Measurements from ENCODE around the gene ACTR2. TPM values are rescaled to one million over a fixed set of nuclear protein-coding genes. Genes with fewer than 3 reads are reported as not detected.

The ACTR2 gene
- total and polyA plus RNA-seq, 2 of the 13 experiments (the other 11 are each of a cell fraction or from before 2014, with no cell fraction given) = 51.2 to 100 TPM

- TF ChIP-seq AKNA (CRISPR knock-in tag; IDR thresholded peaks at IDR 0.05; ENCODE audit: borderline replicate concordance) = no peak
- TF ChIP-seq HMGXB4 (CRISPR knock-in tag; IDR thresholded peaks at IDR 0.05; ENCODE audit: borderline replicate concordance in 1 of 2, low read depth in 1 of 2) = peak; percentile 32 to 64; a peak in 2 of 4 replicates
- TF ChIP-seq THAP7 (CRISPR knock-in tag; IDR thresholded peaks at IDR 0.05) = peak; percentile 85; the same call in 1 of the 2 replicates
- TF ChIP-seq GABPB1 (CRISPR knock-in tag; IDR thresholded peaks at IDR 0.05) = peak; percentile 39; the same call in 1 of the 2 replicates
- TF ChIP-seq ZNF629 (CRISPR knock-in tag; conservative IDR thresholded peaks at IDR 0.05) = peak; percentile 65
- no peak for TF ChIP-seq SRSF1 (optimal IDR thresholded peaks at IDR 0.05; ENCODE audit: low read depth, low read length)
- peak; percentile 62; the same call in 1 of the 2 replicates for TF ChIP-seq ZFP1 (CRISPR knock-in tag; IDR thresholded peaks at IDR 0.05)
- TF ChIP-seq PLSCR1 (CRISPR knock-in tag; IDR thresholded peaks at IDR 0.05; ENCODE audit: borderline replicate concordance) = no peak
- TF ChIP-seq NFYB (CRISPR knock-in tag; IDR thresholded peaks at IDR 0.05) = 0 out of 2 replicates have a peak, but pooled peaks have one; percentile 7
- peak; percentile 58; the same call in 1 of the 2 replicates for TF ChIP-seq ZNF335 (CRISPR knock-in tag; IDR thresholded peaks at IDR 0.05)
- peak; percentile 32 for TF ChIP-seq SKI (IDR thresholded peaks at IDR 0.05; ENCODE audit: partially characterized antibody)
- peak; percentile 58; the same call in 1 of the 2 replicates for TF ChIP-seq ELF1 (CRISPR knock-in tag; IDR thresholded peaks at IDR 0.05)
- TF ChIP-seq SIX1 (CRISPR knock-in tag; IDR thresholded peaks at IDR 0.05; ENCODE audit: borderline replicate concordance) = peak; percentile 53; the same call in 1 of the 2 replicates
- no peak for TF ChIP-seq CEBPB (IDR thresholded peaks at IDR 0.05; ENCODE audit: borderline replicate concordance, low read depth, low read length)
- peak; percentile 79 for TF ChIP-seq ZNF136 (CRISPR knock-in tag; IDR thresholded peaks at IDR 0.05; ENCODE audit: low read depth)
- TF ChIP-seq TBX3 (IDR thresholded peaks at IDR 0.05; ENCODE audit: borderline replicate concordance) = 0 out of 2 replicates have a peak, but pooled peaks have one; percentile 21
- TF ChIP-seq RCOR2 (CRISPR knock-in tag; IDR thresholded peaks at IDR 0.05) = peak; percentile 74; the same call in 1 of the 2 replicates
- peak; percentile 58; the same call in 1 of the 2 replicates for TF ChIP-seq FOXK1 (CRISPR knock-in tag; IDR thresholded peaks at IDR 0.05; ENCODE audit: borderline replicate concordance, low read depth)
- peak; percentile 44; the same call in 1 of the 2 replicates for TF ChIP-seq ZNF143 (CRISPR knock-in tag; IDR thresholded peaks at IDR 0.05)
Measured at GRCh38 chr2:65300761-65301711, 73.4 kb downstream of the ACTR2 start (continued).

All from HepG2 (cell line).